Choroid plexus epithelial cell (primary cell): ENCODE measurements around the gene SERPINB8.
"Not testable (repeated sequence)": the region's sequence is repeated elsewhere in the genome, so short reads cannot be mapped to it uniquely, and the experiment has no call there.

Source experiments
- DNase-seq: peaks from one replicate; pipeline ENCODE4 v3.0.0-alpha.2; 2010; ENCODE audit warnings: low read depth
- H3K4me3 ChIP-seq: 2 replicates; pipeline ENCODE4 v1.5.1; 2011; ENCODE audit warnings: low read depth, mild to moderate bottlenecking, control low read depth, low read length, moderate library complexity
- TF ChIP-seq, protein P1 (sequence below): conservative IDR thresholded peaks from 2 replicates; pipeline ENCODE4 v1.5.1; 2011; ENCODE audit warnings: low read depth, mild to moderate bottlenecking, control low read depth, inconsistent platforms, low read length, moderate library complexity

Gene SERPINB8

DNA sequence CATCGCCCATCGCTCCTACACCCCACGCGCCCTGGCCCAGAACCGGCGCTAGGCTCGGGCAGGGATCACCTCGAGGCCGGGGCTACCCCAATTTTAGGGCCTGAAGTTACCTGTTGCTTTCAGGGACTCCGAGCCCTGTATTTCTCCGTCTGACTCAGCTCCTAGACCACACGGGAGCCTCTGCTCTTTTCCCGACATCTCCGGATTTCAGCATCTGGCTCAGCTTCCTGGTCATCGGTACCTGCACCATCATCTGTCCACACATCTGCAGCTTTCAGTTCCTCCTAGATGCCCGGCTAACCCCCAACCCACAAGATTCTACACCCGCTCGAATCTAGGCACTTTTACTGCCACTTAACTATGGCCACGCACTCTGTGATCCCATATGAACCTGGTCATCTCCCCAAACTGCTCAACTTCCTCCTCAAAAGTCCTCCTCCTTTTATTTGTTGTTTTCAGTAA is 32.9 kb upstream of the SERPINB8 start:
- TF ChIP-seq, protein P1, sequence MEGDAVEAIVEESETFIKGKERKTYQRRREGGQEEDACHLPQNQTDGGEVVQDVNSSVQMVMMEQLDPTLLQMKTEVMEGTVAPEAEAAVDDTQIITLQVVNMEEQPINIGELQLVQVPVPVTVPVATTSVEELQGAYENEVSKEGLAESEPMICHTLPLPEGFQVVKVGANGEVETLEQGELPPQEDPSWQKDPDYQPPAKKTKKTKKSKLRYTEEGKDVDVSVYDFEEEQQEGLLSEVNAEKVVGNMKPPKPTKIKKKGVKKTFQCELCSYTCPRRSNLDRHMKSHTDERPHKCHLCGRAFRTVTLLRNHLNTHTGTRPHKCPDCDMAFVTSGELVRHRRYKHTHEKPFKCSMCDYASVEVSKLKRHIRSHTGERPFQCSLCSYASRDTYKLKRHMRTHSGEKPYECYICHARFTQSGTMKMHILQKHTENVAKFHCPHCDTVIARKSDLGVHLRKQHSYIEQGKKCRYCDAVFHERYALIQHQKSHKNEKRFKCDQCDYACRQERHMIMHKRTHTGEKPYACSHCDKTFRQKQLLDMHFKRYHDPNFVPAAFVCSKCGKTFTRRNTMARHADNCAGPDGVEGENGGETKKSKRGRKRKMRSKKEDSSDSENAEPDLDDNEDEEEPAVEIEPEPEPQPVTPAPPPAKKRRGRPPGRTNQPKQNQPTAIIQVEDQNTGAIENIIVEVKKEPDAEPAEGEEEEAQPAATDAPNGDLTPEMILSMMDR, result no peak
- peak overlapping the region; percentile 68 for H3K4me3 ChIP-seq
- DNase-seq, result no peak

DNA sequence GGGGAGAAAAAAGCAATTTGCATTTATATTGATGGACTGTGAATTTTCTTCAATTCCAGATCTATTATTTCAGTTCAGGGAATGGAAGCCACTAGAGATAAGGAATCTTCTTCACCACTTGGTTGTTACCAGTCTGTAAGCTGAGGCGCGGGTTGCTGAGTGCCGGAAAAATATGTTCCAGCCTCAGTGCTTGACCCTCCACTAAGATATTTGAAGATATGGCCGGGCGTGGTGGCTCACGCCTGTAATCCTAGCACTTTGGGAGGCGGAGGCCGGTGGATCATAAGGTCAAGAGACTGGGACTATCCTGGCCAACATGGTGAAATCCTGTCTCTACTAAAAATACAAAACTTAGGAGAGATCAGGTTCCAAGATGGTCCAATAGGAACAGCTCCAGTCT is 29.9 kb upstream of the SERPINB8 start:
- TF ChIP-seq, protein P1, result no peak

DNA sequence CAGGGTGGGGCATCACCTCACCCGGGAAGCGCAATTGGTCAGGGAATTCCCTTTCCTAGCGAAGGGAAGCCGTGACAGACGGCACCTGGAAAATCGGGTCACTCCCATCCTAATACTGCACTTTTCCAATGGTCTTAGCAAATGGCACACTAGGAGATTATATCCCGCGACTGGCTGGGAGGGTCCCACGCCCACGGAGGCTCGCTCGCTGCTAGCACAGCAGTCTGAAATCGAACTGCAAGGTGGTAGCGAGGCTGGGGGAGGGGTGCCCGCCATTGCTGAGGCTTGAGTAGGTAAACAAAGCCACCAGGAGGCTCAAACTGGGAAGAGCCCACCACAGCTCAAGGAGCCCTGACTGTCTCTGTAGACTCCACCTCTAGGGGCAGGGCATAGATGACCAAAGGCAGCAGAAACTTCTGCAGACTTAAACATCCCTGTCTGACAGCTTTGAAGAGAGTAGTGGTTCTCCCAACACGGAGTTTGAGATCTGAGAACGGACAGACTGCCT is 29.3 kb upstream of the SERPINB8 start:
- not testable (repeated sequence) for DNase-seq, H3K4me3 ChIP-seq

More for the DNA sequence above, 29.9 kb upstream of the SERPINB8 start:
- no peak overlapping the region for H3K4me3 ChIP-seq
- no peak for DNase-seq

DNA sequence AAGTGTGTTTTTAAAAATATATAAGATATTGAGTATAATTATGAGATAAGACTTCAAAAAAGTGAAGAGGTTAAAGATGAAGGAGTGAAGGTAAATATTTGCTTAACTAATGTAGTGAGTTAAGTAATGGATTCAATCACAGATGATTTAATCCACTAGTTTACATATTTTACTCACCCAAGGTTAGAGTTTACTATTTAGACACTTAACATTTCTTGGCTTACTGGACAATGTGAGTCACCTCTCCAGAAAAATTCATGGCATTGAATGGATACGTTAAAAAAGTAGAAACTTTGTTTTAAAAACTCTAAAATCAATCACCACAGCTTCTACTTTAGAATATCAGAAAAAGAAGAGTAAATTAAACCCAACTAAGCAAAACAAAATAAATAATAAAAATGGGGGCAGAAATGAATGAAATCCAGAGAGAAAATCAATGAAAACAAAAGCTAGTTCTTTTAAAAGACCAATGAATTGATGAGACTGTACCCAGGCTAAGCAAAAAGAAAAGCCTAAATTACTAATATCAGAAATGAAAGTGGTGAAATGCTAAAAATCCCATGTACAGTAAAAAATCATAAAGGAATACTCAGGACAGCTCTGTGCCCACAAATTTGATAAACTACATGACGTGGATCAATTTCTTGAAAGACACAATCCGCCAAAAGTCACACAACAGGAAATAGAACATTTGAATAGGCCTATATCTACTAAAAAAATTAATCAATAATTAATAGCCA is 22.7 kb upstream of the SERPINB8 start:
- TF ChIP-seq, protein P1, result no peak
- no peak for DNase-seq

DNA sequence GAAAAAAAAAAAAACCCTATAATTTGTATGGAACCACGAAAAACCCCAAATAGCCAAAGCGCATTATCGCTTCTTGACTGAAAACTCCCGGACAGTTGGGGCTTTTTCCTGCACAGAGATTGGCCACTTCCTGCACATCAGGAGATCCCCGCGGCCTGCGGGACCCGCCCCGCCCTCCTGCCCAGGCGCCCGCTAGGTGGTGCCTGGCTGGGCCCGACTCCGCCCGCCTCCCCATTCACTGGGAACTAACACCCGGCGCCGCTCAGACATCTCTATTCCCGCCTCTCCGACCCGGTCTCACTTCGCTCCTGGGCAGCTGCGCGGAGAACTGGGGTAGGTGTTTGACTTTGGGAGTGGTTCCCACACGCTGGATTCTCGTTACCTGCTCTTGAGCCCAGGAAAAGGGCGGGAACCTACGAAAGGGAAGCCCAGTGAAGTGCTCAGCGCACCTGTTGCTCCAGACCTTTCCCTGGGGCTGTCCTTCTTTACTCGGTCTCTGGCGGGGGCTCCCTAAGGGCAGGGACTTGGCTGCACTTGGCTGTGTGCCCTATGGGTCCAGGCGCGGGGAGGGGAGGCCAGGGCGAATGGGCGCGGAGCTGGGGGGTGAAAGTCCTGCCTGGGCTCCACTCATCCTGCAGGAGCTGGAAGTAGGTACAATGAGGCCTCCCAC is 20.7 kb upstream of the SERPINB8 start, which contains the start of gene HMSD:
TSS of gene HMSD (plus strand) at position 234 of the 670 bp plus-strand sequence. CDS start 4,155 bp downstream, outside the sequence.
- peak; percentile 55 for DNase-seq
- TF ChIP-seq, protein P1, result peak; percentile 48
- H3K4me3 ChIP-seq, result peak within 1 kb of the TSS; percentile 65

More for the DNA sequence above, 22.7 kb upstream of the SERPINB8 start:
- H3K4me3 ChIP-seq, result no peak overlapping the region

DNA sequence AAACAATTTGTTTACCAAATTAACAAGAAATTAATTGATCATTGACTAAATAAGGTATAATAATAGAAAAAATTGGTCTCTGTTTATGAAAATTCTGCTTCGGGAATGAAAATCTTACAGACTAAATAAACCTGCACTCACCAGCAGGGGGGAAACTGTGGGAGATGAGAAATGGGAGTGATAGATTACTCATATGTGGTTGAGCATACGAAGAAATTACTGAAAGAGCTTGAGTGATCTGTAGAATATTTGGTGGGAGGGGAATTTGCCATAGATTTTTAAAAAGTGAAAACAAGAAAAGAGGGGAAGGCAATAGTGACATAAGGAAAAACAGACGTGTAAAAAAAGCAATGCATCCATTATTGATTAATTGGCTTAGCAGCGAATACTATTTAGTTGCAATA is 18.6 kb upstream of the SERPINB8 start:
- peak; percentile 80 for DNase-seq

DNA sequence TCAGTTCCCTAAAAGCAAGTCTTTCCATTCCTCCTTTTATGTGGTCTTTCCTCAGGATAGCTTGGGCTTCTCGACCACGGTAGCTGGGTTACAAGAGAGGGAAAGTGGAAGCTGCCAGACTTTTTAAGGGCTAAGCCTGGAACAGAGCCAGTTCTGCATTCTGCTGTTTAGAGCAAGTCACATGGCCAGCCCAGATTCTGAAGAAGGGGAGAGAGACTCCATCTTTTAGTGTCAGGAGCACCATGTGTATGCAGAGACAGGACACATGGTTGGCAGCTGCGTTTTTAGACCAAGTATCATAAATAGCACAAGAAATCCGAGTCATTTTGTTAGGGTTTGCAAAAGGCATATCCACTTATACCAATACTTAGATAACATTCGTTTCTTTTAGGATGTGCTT is 16.1 kb upstream of the SERPINB8 start:
- TF ChIP-seq, protein P1, result no peak
- DNase-seq, result peak; percentile 34
- no peak overlapping the region for H3K4me3 ChIP-seq

More for the DNA sequence above, 18.6 kb upstream of the SERPINB8 start:
- TF ChIP-seq, protein P1, result peak; percentile 63
- H3K4me3 ChIP-seq, result no peak overlapping the region
